A549 treated with GW870086 at 1 μM for 4 hours (cell line): Measurements from ENCODE around the gene MED6. TPM values are rescaled to one million over a fixed set of nuclear protein-coding genes. Genes with fewer than 3 reads are reported as not detected.

ENCODE experiments used
- total RNA-seq: library from RNA; stranded (reverse); fragments of 200-300 nt; extraction: Qiagen RNA extraction; gene quantifications from 5 replicates; pipeline ENCODE4 v1.2.3, GENCODE V29; 2022; ENCODE audit warnings: low read depth

Gene MED6, protein sequence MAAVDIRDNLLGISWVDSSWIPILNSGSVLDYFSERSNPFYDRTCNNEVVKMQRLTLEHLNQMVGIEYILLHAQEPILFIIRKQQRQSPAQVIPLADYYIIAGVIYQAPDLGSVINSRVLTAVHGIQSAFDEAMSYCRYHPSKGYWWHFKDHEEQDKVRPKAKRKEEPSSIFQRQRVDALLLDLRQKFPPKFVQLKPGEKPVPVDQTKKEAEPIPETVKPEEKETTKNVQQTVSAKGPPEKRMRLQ
- total RNA-seq = 42.3 to 53.2 TPM (median 45.2 TPM) in 5 replicates

DNA sequence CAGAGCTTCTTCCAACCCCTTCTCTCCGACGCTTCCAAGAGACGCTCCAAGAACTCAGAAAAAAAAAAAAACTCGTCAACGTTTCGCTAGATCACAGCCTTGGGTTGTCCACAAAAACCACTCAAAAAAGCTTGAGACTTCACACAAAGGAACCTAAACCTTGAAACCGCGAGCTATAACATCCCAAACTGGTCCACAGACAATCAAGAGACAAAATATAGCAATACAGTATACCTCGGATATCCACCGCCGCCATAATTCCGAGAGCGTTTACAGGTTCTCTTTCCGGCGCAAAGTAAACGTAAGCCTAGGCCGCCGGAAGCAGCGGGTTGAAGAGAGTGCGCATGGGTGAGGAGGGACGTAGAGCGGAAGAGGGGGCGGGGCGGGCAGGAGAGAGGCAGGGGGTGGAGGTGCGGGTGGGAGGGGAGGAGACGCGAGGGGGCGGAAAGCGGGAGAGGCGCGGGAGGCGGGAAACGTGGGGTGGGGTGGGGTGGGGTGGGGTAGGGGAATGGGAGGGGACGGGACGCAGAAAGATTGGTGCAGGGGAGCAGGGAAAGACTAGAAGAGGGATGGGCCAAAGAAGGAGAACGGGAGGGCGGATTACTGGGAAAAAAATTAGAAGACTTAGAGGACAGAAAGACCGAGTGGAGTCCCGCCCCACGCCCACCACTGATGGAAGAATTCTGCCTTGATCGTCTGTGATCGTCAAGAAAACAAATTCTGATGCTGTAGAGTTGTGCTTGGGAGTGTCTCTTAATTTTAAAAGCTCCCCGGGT is at the start of gene MED6:
Gene MED6 (minus strand): TSS at position 274 of the 776 bp plus-strand sequence. CDS start 18 bp downstream, at position 256.

DNA sequence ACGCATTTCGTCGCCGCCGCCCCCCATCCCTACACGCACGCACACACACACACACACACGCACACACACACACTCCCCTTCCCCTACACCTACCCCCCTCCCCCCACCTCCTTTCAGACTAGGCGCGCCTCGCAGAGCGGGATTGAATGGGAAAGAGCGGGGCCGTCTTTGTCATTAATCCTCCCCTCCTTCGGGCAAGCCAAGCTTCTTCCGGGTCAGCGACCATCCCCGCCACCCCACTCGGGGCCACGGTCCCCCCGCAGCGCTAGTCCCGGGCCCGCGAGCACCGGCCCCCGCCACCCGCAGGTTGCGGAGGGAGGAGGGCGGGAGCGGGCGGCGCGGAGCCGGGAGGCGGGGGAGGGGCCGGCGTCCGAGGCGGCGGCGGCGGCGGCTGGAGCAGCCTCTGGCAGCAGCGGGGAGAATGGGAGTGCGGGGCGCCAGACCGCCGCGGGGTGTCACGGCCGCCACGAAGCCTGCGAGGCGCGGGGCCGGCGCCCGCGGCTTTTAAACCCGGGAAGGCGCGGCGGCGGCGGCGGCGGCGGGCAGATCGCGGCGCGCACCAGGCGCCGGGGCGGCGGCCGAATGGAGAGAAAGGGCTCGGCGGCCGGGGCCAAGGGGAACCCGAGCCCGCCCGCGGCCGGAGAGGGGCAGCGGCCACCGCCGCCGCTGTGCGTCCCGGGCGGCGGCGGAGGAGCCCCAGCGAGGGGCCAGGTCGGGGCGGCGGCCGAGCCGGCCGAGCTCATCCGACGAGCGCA is 41.3 kb upstream of the MED6 start, which contains the start of gene TTC9:
Gene TTC9 (plus strand): TSS at position 369 of the 755 bp plus-strand sequence. CDS start 214 bp downstream, at position 583.

DNA sequence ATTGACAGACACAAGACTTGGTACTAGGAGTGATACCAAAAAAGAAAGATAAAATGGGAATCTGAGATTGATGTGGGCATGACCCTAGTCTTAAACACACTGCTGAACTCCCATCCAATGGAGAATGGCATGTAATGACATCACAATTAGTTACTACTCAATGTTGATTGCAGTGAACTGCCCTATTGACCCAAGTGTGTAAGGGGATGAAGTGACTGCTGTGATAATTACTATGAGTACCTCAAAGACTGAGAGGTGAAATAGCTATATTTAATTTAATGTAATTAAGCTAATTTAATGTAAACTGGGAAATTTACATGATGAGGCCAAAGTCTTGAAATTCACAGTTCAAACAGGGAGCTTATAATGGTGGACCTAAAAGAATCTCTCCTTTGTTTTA is 65.6 kb downstream of the MED6 start, which contains the start of gene ADAM20:
Gene ADAM20 (minus strand): TSS at position 101 of the 400 bp plus-strand sequence. CDS start 10,247 bp downstream, outside the sequence.

Other genes with a start within 250 kb of the MED6 start
- gene COX16, start 241.0 kb downstream of the MED6 start, total RNA-seq = 57.0 to 71.2 TPM (median 61.6 TPM) in 5 replicates
- 8.9 to 11.1 TPM (median 10.5 TPM) in 5 replicates for gene SYNJ2BP, start 183.6 kb downstream of the MED6 start, total RNA-seq
- gene ADAM21, start 148.5 kb downstream of the MED6 start, total RNA-seq = 0.05 to 0.06 TPM (median 0.05 TPM) in 3 of 5 replicates, not detected in the others
- gene ADAM20, start 65.7 kb downstream of the MED6 start, total RNA-seq = not detected in 5 replicates
- 3.0 to 3.6 TPM (median 3.3 TPM) in 5 replicates for gene TTC9, start 41.3 kb upstream of the MED6 start, total RNA-seq
- 4.2 to 6.7 TPM (median 6.1 TPM) in 5 replicates for gene MAP3K9, start 208.9 kb upstream of the MED6 start, total RNA-seq